Sigmoid colon (tissue), 4 donors: ENCODE results near the gene SLC15A1.

ENCODE experiments used
- EP300 ChIP-seq, 4 donors: sonication (generic); formaldehyde crosslinking; IDR thresholded peaks; one replicate each; pipeline ENCODE4 v1.6.1; 2017; ENCODE audit warnings: antibody characterized with exemption in 4 of 4
- POLR2A ChIP-seq, 2 donors: fragments of 450-650 bp; IDR thresholded peaks; one replicate each; pipeline ENCODE4 v1.6.1; 2016; ENCODE audit warnings: antibody characterized with exemption in 2 of 2, mild to moderate bottlenecking in 2 of 2, moderate library complexity in 2 of 2

DNA sequence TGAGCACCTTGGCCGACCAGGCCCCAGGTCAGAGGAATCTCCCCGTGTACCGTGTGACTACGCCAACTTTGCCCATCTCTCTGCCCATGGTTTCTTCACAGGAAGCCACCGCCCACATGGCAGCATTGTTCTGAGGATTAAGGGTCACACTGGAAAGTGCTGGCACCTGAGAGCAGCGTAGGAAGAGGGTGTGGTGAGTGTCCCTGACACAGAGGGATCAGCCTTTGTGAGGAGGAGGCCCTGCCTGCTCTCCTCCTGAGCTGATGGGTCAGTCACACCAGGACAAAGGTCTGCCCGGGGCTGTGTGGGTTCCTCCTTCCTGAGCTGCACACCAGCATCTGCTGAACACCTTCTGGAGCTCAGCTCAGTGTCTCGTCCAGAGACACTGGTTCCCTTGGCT, 32.2 kb upstream of the SLC15A1 start:
- TF ChIP-seq POLR2A (IDR thresholded peaks at IDR 0.05) (no peak), EP300 (IDR thresholded peaks at IDR 0.05) (no peak)
